Measurements from ENCODE around the gene VWA8. TPM values are rescaled to one million over a fixed set of nuclear protein-coding genes. Genes with fewer than 3 reads are reported as not detected.

Gene VWA8
- total RNA-seq, 1 experiment from 2014 or later: 22.6 TPM

DNA sequence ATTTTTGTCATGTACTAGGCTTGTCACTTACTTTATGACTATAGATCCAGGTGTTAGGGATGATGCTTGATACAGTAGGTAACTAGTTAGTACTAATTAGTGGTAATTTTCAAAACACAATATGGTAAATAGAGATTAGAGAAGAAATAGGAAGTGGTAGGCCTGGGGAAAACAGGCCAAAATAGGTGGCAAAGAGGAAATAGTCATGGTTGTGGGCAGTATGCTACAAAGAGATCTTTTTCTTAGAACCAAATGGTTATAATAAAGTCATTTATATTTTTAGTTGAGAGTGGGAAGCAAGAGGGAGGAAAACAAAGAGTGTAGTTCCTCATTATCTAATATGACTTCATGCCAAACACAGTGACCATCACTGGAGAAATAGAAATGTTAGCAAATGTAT is 9.1 kb upstream of the VWA8 start (continued):
- TF ChIP-seq, protein P1, sequence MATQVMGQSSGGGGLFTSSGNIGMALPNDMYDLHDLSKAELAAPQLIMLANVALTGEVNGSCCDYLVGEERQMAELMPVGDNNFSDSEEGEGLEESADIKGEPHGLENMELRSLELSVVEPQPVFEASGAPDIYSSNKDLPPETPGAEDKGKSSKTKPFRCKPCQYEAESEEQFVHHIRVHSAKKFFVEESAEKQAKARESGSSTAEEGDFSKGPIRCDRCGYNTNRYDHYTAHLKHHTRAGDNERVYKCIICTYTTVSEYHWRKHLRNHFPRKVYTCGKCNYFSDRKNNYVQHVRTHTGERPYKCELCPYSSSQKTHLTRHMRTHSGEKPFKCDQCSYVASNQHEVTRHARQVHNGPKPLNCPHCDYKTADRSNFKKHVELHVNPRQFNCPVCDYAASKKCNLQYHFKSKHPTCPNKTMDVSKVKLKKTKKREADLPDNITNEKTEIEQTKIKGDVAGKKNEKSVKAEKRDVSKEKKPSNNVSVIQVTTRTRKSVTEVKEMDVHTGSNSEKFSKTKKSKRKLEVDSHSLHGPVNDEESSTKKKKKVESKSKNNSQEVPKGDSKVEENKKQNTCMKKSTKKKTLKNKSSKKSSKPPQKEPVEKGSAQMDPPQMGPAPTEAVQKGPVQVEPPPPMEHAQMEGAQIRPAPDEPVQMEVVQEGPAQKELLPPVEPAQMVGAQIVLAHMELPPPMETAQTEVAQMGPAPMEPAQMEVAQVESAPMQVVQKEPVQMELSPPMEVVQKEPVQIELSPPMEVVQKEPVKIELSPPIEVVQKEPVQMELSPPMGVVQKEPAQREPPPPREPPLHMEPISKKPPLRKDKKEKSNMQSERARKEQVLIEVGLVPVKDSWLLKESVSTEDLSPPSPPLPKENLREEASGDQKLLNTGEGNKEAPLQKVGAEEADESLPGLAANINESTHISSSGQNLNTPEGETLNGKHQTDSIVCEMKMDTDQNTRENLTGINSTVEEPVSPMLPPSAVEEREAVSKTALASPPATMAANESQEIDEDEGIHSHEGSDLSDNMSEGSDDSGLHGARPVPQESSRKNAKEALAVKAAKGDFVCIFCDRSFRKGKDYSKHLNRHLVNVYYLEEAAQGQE (IDR thresholded peaks at IDR 0.05; ENCODE audit: low read depth): no peak
- TF ChIP-seq ZFX (IDR thresholded peaks at IDR 0.05): no peak

DNA sequence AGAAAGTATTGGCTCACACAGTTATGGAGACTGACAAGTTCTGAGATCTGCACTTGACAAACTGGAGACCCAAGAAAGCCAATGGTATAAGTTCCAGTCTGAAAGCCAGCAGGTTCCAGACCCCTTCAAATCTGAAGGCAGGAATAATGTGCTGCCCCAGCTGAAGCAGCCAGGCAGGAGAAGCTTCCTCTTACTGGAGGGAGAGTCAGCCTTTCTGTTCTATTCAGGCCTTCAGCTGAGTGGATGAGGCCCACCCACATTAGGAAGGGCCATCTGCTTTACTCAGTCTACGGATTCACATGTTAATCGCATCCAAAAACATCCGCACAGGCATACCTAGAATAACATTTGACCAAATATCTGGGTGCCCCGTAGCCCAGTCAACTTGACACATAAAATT is 8.2 kb upstream of the VWA8 start:
- POLR2A ChIA-PET: no interaction called here

More for the DNA sequence above, 8.2 kb upstream of the VWA8 start:
- intact Hi-C loops (cut with micrococcal nuclease): no loop called here
- Histone ChIP-seq H3K36me3 (ENCODE audit: control insufficient read depth in 1 of 2, insufficient read depth in 2 of 2, low read length in 2 of 2) (no peaks in the 10 kb centered on the region), H3K4me2 (ENCODE audit: low read length) (no peak overlapping the region), H3K9me3 (ENCODE audit: control insufficient read depth in 1 of 2, insufficient read depth in 1 of 2, low read depth in 1 of 2, low read length in 2 of 2) (no peaks in the 10 kb centered on the region), H3K4me3 (replicated peaks in 1 of 2; ENCODE audit: low read depth in 1 of 2, low read length in 2 of 2) (no peak overlapping the region), H3K9me2 (ENCODE audit: insufficient read depth) (no peaks in the 10 kb centered on the region), H3K27ac (ENCODE audit: low read depth, low read length) (no peak overlapping the region), H3K79me2 (ENCODE audit: insufficient read depth, low read length) (no peaks in the 10 kb centered on the region), H3K27me3 (ENCODE audit: insufficient read depth, low read length) (no peaks in the 10 kb centered on the region), H3K4me1 (ENCODE audit: control insufficient read depth in 1 of 2, insufficient read depth in 2 of 2, low read length in 2 of 2) (no peaks in the 10 kb centered on the region), H2AFZ (ENCODE audit: low read depth, low read length, poor library complexity, severe bottlenecking) (no peak overlapping the region), H3K9ac (ENCODE audit: low read length) (no peak overlapping the region), H4K20me1 (ENCODE audit: insufficient read depth) (no peaks in the 10 kb centered on the region)
- TF ChIP-seq ZFX (IDR thresholded peaks at IDR 0.05): no peak
- TF ChIP-seq SRF (IDR thresholded peaks at IDR 0.05; ENCODE audit: low read depth): no peak
- TF ChIP-seq EZH2 (IDR thresholded peaks at IDR 0.05): no peak
- no peak for TF ChIP-seq FOSL1 (IDR thresholded peaks at IDR 0.05; ENCODE audit: low read depth)
- no peak for TF ChIP-seq EGR1 (IDR thresholded peaks at IDR 0.05; ENCODE audit: low read depth)
- TF ChIP-seq ELF1 (IDR thresholded peaks at IDR 0.05; ENCODE audit: borderline replicate concordance, low read depth): no peak
- TF ChIP-seq CEBPB (IDR thresholded peaks at IDR 0.05; ENCODE audit: low read depth): no peak
- TF ChIP-seq TCF7L2 (IDR thresholded peaks at IDR 0.05; ENCODE audit: borderline replicate concordance, extremely low read depth, insufficient read depth, insufficient read length): no peak
- TF ChIP-seq, protein P2, sequence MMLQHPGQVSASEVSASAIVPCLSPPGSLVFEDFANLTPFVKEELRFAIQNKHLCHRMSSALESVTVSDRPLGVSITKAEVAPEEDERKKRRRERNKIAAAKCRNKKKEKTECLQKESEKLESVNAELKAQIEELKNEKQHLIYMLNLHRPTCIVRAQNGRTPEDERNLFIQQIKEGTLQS (IDR thresholded peaks at IDR 0.05): no peak
- no peak for TF ChIP-seq RAD21 (IDR thresholded peaks at IDR 0.05; ENCODE audit: low read depth)
- TF ChIP-seq, protein P3, sequence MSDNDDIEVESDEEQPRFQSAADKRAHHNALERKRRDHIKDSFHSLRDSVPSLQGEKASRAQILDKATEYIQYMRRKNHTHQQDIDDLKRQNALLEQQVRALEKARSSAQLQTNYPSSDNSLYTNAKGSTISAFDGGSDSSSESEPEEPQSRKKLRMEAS (IDR thresholded peaks at IDR 0.05): no peak
- TF ChIP-seq, protein P4, sequence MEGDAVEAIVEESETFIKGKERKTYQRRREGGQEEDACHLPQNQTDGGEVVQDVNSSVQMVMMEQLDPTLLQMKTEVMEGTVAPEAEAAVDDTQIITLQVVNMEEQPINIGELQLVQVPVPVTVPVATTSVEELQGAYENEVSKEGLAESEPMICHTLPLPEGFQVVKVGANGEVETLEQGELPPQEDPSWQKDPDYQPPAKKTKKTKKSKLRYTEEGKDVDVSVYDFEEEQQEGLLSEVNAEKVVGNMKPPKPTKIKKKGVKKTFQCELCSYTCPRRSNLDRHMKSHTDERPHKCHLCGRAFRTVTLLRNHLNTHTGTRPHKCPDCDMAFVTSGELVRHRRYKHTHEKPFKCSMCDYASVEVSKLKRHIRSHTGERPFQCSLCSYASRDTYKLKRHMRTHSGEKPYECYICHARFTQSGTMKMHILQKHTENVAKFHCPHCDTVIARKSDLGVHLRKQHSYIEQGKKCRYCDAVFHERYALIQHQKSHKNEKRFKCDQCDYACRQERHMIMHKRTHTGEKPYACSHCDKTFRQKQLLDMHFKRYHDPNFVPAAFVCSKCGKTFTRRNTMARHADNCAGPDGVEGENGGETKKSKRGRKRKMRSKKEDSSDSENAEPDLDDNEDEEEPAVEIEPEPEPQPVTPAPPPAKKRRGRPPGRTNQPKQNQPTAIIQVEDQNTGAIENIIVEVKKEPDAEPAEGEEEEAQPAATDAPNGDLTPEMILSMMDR (IDR thresholded peaks at IDR 0.05 in 2 of 3, conservative IDR thresholded peaks at IDR 0.05 in 1 of 3; ENCODE audit: borderline replicate concordance in 1 of 3, insufficient read depth in 1 of 3, low read depth in 2 of 3, low read length in 2 of 3): no peak
- no peak for TF ChIP-seq JUND (IDR thresholded peaks at IDR 0.05)
- no peak for TF ChIP-seq ZNF274 (IDR thresholded peaks at IDR 0.05; ENCODE audit: low read depth, low read length)
- no peak for TF ChIP-seq SIN3A (IDR thresholded peaks at IDR 0.05; ENCODE audit: low read depth)
- TF ChIP-seq CBX3 (IDR thresholded peaks at IDR 0.05; ENCODE audit: low read depth): no peak
- TF ChIP-seq SP1 (IDR thresholded peaks at IDR 0.05; ENCODE audit: low read depth): no peak
- TF ChIP-seq POLR2AphosphoS5 (IDR thresholded peaks at IDR 0.05; ENCODE audit: low read depth, low read length): no peak
- no peak for TF ChIP-seq YY1 (IDR thresholded peaks at IDR 0.05; ENCODE audit: extremely low read depth, insufficient replicate concordance, low read depth, low read length)
- ChIA-PET CTCF (no interaction called here), RAD21 (ENCODE audit: low non-redundant PET in 1 of 2, low total read pairs in 2 of 2, uncharacterized antibody in 2 of 2, unreplicated experiment in 2 of 2) (no interaction called here)
- DNase-seq (ENCODE audit: low read depth, low spot score): no peak
- no TSS peak for BruUV-seq (replicated peaks)
- ATAC-seq: no peak

All from HCT116 (cell line).